WI38 (cell line): ENCODE data around the gene TNIP2.

Experiments used
- H3K4me3 ChIP-seq: 2 replicates; pipeline ENCODE4 v1.5.1; 2011; ENCODE audit warnings: low read depth, mild to moderate bottlenecking, control low read depth, low read length
- CTCF ChIP-seq: IDR thresholded peaks from 2 replicates; pipeline ENCODE4 v1.5.1; 2012; ENCODE audit warnings: low read depth, mild to moderate bottlenecking, control low read depth, low read length

Gene TNIP2

DNA sequence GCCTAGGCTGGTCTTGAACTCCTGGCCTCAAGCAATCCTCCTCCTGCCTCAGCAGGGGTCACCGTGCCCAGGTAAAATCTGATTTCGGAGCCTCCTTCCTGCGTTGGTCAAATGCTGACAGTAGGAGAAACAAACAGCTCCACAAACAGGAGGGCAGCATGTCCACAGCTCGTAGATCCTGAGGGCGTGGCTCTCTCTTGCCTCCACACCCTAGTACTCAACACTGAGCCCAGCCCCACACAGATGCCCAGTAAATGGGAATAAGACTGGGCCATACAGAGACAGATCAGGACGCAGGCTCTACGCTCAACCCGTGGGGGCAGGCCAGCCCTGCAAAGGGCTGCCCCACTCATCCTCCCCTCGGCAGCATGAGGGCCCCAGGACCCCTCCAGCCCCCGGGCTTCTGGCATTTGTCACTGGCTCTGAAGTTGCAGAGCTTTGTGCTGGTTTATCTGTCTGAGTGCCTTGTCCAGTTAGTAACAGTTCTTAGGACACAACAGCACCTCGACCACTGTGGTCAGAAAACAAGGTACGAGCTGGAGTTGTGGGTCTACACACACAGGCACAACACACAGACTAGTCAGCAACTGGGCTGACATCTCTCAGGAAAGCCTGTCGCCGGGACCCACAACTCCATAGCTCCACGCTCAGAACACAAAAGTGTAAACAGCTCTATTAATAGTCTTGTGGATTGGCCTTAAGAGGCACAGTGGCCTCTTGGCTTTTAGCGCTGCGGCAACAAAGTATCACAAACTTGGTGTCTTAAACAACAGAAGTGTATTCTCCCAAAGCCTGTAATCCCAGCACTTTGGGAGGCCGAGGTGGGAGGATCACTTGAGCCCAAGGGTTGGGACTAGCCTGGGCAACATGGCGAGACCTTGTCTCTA is 5.2 kb downstream of the TNIP2 start:
- no peak for TF ChIP-seq CTCF
- H3K4me3 ChIP-seq: no peak overlapping the region

GRCh38 chr4:2746891-2747695 is 9.0 kb downstream of the TNIP2 start:
- H3K4me3 ChIP-seq: no peak overlapping the region
- no peak for TF ChIP-seq CTCF

DNA sequence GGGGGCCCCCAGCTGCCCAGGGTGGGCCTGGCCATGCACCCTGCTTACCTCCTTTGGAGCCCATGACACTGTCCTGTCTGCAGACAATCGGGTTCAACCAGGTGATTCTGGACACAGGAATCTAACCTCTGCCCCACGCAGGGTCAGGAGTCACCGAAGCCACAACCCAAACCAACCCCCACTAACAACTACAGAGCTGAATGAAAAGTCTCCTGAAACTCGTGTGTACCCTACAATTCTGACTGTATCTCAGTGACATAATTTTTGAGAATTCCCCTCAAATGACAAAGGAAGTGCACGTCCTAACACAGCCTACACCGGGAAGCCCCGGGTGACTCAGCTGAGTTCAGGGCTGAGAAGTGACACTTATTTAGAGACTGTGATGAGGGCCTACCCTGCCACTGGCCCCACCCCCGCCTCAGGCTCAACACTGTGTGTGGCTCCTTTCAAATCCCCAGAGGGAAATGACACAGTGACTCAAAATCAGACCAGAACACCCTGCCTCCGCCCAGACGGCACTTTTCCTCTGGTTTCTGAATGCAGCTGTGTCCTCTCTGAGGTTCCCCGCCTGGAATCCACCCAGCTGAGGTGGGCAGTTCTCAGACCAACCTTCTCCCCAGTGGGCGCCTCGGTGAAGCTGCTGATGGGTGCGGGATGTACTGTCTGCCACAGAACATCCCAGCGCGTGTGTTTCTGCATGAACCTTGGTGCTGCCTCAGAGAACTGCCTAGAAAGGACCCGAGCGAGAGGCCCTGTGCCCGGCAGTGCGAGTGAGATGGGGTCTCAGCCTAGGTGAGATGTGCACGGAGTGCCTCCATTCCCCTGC is 9.9 kb downstream of the TNIP2 start:
- TF ChIP-seq CTCF: no peak
- H3K4me3 ChIP-seq: no peak overlapping the region

- TF ChIP-seq CTCF: no peak
- H3K4me3 ChIP-seq: no peak overlapping the region
Observed at GRCh38 chr4:2745516-2745915, 10.6 kb downstream of the TNIP2 start.

GRCh38 chr4:2744576-2745270 is 11.4 kb downstream of the TNIP2 start:
- no peak overlapping the region for H3K4me3 ChIP-seq
- no peak for TF ChIP-seq CTCF

DNA sequence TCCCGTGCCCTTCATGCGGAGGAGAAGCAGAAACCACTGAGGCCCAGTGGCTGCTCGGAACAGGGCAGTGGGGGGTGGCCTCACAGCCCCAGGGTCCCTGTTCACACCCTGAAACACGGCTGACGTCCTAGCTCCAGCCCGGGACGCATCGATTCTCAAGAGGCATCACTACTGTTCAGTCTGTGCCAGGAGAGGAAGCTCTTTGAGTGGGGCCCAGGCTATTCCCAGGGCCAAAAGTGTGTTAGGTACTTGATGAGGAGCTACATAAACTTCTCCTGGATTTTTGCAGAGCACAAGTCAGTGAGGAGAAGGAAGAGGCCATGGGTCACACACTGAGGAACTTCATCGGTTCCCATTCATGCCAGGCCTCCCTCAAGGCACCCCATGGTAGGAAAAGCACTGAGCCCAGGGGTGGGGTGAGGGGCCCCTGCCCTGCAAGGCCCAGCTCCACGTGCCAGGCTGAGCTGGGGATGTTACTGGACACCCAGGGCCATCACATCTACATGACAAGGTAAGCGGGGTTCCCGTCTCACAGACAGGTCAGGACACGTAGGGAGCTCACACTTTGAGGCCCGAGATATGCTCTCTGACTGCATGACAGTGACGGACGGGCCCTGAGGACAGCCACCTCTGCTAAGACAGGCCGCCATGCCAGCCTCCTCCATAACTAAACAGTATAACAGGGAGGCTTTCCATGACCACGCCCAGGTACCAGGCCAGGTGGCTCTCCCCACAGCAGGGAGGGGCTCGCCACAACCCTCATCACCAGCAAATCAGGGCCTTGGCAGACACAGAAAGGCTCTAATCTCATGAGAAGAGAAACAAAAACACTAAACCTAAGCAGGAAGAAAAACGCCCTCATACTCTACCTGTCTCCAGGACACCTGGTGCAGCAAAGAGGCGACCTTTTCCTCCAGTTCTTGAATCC is 12.4 kb downstream of the TNIP2 start:
- TF ChIP-seq CTCF: no peak
- no peak overlapping the region for H3K4me3 ChIP-seq
